NCI-H2107 (cell line): ENCODE results near the gene TRIM15.

Experiments used
- DNase-seq: peaks from one replicate; lab custom pipeline; 2025; lab: John Stamatoyannopoulos, UW

Gene TRIM15

DNA sequence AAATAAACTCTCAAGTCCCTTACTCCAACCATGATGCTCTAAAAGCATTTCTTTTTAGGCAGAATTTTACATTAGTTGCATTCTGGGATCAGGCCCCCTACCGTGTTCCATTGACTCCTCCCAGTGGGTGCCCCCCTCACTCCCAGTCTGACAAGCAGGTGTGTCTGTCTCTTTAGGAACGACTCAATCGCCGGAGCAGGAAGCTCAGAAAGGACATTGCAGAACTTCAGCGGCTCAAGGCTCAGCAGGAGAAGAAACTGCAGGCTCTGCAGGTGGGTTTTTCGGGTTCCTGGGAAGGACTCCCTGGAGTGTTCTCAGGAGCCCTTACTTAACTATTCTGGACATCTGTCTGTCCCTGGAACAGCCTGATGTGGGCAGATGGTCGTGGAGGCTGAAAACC is 17.5 kb upstream of the TRIM15 start:
- no peak for DNase-seq

- no peak for DNase-seq
Observed at GRCh38 chr6:30147096-30147495, 16.2 kb upstream of the TRIM15 start.

DNA sequence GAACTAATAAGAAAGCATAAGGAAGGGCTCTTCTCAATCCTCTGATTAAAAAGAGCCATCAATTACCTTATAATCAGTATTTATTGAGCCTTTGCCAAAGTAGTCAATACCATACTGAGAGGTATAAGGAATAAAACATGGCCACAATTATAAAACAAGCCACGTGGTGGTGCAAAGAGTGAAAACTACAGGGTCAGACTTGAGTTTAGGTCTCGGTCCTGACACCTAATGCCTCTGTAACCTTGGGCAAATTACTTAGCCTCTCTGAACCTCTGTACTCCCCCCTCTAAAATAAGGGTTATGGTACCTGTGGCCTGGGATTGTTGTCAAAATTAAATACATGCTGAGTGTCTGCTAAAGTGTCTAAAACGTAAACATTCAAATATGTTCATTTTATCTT is 14.1 kb upstream of the TRIM15 start:
- DNase-seq, result no peak

- DNase-seq, result no peak
Observed at GRCh38 chr6:30149858-30150550, 13.3 kb upstream of the TRIM15 start.

- DNase-seq, result no peak
Observed at GRCh38 chr6:30150671-30151395, 12.5 kb upstream of the TRIM15 start.

DNA sequence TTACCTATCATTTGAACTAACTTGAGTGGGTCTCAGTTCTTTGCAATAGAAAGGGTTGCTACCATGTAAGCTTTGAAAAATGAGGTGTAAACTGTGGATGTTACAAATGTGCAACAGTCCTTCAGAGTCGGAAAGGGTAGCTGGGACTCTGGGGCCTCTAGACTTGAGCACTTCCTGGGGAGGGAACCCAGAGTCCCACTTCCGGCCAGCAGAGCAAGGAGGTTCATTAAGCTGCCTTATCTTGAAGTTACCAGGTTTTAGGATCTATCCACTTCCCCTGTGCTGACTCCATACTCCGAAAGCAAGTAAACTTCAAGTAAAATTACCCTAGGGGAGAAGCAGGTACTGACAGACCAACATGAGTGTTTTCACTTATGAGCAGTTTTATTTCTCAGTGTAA is 11.8 kb upstream of the TRIM15 start:
- no peak for DNase-seq

DNA sequence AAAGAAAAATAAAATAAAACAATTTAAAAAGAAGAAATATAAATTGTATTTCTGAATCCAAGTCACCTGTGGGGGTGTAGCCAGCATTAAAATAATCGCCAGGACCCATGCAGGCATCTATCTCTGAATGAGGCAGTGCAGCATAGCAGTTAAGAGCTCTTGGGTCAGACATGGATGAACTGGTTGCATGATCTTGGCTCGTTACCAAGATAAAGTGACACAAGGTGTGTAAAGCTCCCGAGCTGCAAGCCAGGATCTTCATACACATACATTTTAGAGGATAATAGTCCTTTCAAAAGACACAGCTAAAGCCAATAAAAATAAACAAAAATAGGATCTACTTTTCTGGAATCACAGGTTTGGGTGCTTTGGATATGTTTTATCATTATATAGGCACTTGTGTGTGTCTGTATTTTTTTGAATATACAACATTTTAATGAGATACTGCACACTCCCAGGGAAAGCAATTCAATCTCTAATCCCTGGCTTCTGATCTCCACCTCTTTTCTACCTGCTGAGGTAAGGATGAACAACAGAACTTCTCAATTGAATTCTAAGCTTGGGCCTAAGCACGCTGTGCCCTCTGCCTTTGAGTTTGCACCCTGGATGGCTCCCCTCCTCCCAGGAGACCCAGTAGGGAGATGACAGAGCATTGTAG is 11.2 kb upstream of the TRIM15 start:
- DNase-seq, result no peak

- no peak for DNase-seq
Observed at GRCh38 chr6:30152910-30153610, 10.3 kb upstream of the TRIM15 start.

- no peak for DNase-seq
Observed at GRCh38 chr6:30154061-30154460, 9.3 kb upstream of the TRIM15 start.

DNA sequence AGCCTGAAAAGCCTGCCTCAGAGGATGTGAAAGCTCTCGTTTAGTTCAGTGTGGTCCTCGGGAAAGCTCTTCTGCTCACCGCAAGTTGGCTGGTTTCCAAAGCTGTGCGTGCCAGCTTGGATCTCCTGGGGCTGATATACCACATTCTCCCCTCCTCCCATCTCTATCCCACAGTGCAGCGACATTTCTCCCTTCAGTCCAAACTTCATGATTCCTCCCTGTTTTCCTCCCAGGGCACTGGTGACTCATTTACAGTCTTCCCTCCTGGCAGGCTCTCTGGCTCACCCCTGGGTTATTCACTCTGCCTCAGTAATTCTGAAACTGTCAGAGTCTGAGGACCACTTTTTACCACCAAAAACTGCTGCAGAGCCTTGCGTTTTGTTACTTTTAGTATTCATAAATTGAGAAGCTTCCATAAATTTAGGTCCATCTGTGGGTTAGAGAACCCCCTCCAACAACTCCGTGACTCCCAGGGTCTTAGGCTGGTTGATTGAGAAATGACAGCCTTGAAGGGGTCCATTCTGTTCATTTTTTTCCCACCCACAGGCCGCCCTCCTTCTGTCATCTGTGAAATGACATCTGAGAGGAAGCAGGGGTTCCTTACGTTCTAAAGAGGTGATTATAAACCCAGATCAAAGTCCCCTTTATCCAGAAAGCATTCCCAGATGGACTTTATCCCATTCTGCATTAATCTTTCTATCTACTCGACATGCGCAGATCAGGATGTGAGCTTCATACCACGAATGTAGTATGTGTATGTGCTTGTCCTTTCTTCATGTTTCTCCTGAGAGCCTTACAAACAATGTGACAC is 8.4 kb upstream of the TRIM15 start:
- DNase-seq, result no peak

- no peak for DNase-seq
Observed at GRCh38 chr6:30155520-30156261, 7.7 kb upstream of the TRIM15 start.

DNA sequence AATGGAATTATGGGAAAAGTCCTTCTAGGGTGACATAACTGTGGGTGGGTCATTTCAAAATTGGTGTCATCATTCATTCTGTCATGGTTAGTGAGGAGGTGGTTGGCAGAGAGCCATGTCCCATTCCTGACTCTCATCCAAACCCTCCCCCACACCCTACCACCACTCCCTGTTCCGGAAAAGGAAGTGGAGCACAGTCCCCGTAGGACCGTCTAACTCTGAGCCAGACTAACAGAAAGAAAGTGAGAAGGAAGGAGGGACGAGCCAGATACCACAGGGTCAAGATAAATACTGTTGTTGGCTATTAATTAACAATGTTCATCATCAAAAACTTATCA is 7.1 kb upstream of the TRIM15 start:
- DNase-seq, result no peak

DNA sequence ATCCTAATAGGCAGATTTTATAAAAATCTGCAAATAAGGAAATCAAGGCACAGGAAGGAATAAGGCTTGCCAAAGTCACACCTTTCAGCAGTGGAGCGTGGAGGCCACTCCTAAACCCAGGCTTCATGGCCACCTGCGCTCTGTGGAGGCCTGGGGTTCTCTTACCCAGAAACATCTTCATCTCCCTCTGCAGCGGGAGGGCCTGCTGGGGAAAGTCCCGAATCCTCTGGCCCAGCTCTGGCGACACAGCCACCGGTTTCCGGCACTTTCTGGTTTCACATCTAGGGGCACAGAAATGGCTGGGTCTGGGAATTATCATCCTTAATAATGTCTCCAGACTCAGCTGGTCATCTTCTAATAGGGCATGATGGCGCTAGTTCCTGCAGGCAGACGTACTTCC is 6.6 kb upstream of the TRIM15 start:
- DNase-seq, result no peak

DNA sequence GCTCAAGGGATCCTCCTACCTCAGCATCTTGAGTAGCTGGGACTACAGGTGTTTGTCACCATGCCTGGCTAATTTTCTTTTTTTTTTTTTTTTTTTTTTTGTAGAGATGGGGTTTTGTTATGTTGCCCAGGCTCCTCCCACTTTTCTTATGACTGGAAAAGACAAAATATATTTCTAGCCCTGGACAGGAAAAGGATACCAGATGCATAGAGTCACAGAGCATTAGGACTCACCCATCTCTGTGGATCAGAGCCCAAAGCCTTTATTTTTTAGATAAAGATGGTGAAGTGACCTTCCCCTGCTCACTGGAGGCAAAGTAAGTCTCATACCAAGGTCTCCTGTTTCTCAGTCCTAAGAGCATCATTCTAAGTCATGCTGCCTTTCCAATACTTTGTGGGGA is 5.8 kb upstream of the TRIM15 start:
- DNase-seq, result no peak

DNA sequence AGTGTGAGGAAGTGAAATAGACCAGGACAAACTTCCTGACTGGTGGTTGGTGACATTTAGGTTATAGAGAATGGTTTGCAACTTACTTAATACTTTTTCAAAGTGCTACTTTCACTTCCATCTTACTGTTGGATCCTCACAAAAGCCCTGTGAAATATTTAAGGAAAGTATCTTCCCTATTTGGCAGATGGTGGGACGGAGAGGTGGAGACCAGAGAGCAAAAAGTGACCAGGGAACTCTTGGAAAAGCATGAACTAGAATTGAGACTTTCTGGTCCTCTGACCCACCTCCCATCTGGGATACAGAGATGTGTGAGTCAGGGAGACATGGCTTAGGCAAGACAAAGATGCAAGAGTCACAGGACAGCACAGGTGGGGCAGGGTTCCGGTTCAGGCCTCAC is 5.3 kb upstream of the TRIM15 start:
- no peak for DNase-seq

DNA sequence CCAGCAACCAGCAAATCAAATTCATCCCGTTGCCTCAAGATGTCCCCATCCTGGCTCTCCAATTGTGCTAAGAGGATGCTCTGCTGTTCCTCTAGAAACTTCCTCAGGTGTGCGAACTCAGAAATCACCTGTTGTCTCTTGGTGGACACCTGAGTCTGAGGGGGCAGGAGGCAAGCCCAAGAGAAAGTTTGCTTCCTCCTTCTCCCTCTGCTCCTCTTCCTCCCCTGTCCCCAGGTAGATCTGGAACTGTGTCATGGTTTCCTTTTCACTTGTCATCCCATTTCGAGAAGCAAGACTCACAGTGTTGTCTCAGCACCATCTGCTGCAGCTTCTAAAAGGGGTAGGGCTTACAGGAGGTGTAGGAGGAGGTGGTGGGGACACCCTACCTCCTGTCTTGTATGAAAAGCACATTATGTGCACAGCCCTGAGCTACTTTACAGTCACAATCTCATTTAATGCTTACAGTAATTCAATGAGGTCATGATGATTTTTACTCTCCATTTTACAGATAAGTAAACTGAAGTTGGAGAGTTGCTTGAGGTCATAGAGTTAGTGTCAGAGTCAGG is 4.8 kb upstream of the TRIM15 start:
- no peak for DNase-seq

DNA sequence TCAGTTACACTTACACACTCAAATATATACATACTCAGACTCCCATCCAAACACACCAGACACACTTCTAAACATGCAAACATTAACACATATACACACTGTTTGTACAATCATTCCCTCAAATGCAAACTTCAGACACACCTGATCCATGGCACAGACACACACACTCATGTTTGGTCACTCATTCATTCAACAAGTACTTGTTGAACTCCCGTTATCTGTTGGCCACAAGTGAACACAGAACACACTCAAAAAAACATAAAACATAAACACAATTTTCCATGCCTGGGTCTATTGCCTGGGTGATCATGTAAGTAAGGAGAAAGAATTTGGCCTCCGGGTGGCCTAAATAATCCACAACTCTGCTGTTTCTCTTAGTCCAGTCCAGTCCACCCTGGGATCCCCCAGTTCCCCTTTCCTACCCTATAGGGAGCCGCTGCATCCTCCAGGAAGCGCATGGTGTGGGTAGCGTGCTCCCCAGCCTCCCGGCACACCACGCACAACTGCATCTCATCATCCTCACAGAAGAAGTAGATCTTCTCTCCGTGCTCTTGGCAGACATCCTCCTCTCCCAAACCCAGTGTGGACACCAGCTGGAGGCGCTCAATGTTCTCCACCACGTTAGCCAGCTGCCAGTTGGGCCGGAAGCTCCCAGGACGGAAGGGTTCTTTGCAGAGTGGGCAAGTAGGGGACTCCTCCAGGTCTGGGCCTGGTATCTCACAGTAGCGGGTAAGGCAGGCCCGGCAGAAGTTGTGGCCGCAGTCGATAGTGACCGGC is 3.1 kb upstream of the TRIM15 start:
- DNase-seq, result no peak

DNA sequence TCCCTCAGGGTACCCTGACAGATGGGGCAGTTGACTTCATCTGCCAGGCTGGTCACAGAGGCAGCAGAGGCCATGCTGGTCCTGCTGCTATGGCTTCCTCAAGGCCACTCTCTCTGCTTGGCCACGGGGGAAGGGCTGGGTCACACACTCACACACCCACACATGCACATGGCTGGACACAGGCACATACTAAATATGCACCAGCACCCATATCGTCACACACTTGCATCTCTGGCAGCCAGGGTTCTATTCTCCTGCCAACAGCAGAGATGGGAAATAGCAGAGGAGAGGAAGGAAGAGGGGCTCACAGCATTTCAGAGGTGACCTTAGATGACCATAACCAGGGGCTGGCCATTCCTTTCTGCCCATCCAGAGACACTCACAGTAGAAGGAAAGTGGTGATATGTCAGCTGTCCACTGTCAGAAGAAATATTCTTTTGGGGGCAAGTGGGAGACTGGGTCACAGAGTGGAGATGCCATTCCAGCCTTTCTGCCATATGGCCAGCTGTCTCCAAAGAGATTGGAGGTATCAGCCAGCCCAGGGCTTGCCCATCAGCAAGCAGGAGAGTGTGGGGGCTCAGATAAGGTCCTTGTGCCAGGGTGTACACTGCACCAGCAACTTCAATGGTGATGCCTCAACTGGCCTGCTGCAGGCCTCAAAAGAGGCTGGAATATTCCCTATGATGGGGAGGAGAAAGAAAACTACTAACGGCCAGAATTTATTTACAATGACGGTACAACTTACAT is 2.4 kb upstream of the TRIM15 start, which contains the start of gene TRIM10:
Gene TRIM10 (minus strand): TSS at position 427 of the 747 bp plus-strand sequence. CDS start 353 bp downstream, at position 74.
- DNase-seq, result no peak
